Glomerular visceral epithelial cell (primary cell): ENCODE results near the gene RBM42.
"Not testable (repeated sequence)": the region's sequence is repeated elsewhere in the genome, so short reads cannot be mapped to it uniquely, and the experiment has no call there.

Source experiments
- DNase-seq: peaks from one replicate; pipeline ENCODE4 v3.0.0-alpha.2; 2016; ENCODE audit errors: extremely low spot score

The RBM42 gene, protein sequence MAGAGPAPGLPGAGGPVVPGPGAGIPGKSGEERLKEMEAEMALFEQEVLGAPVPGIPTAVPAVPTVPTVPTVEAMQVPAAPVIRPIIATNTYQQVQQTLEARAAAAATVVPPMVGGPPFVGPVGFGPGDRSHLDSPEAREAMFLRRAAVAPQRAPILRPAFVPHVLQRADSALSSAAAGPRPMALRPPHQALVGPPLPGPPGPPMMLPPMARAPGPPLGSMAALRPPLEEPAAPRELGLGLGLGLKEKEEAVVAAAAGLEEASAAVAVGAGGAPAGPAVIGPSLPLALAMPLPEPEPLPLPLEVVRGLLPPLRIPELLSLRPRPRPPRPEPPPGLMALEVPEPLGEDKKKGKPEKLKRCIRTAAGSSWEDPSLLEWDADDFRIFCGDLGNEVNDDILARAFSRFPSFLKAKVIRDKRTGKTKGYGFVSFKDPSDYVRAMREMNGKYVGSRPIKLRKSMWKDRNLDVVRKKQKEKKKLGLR

DNA sequence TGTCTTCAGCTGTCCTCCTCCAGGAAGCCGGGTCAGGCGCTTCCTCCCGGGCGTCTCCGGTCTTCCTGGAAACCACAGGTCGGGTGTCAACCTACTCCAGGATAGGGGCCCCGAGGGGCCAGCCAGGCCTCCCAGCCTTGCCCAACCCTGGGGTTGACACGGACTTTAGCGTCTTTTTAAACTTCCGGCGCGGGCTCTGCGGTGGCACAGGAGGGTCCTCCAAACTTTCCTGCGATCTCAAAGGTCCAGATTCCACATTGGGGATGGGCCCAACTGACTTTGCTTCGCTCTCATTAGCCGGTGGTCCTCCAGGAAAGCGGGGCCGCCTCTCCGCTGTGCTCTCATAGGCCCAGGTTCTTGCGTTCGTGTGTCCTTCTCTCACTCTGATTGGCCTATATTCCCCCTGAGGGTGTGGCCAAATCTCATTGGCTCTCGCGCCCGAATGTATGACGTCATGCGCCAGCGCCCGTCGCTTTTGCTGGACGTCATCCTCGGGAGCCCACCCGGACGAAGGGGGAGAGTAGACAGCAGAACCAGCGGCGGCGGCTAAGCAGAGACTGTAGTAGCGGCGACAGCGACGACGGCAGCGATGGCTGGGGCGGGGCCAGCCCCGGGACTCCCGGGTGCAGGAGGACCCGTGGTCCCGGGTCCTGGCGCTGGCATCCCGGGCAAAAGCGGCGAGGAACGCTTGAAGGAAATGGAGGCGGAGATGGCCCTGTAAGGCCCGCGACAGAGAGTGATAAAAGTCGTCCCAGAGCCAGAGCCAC is at the start of gene RBM42:
Gene RBM42 (plus strand): TSS at position 472 of the 767 bp plus-strand sequence. CDS start 118 bp downstream, at position 590.
- DNase-seq: peak; percentile 99

GRCh38 chr19:35582760-35583159 is 46.1 kb upstream of the RBM42 start:
- DNase-seq: no peak

GRCh38 chr19:35585848-35586247 is 43.0 kb upstream of the RBM42 start, which contains the start of gene PMIS2:
Gene PMIS2, plus strand, starts transcription at chr19:35586173. Its CDS starts 87 bp downstream, at chr19:35586260.
- DNase-seq: no peak

GRCh38 chr19:35587321-35587720 is 41.5 kb upstream of the RBM42 start:
- DNase-seq: no peak

DNA sequence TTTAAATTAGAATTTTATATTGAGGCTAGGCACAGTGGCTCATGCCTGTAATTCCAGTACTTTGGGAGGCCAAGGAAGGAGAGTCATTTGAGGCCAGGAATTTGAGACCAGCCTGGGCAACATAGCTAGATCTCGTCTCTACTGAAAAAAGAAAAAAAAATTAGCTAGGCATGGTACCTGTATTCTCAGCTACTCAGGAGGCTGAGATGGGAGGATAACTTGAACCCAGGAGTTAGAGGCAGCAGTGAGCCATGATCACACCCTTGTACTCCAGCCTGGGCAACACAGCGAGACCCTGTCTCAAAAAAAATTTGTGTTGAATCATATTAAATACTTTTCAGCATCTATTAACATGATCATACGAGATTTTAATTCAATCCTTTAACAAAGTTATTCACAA is 38.0 kb upstream of the RBM42 start:
- DNase-seq: no peak

- DNase-seq: no peak
These were observed 36.6 kb upstream of the RBM42 start for GRCh38 chr19:35592226-35592625.

DNA sequence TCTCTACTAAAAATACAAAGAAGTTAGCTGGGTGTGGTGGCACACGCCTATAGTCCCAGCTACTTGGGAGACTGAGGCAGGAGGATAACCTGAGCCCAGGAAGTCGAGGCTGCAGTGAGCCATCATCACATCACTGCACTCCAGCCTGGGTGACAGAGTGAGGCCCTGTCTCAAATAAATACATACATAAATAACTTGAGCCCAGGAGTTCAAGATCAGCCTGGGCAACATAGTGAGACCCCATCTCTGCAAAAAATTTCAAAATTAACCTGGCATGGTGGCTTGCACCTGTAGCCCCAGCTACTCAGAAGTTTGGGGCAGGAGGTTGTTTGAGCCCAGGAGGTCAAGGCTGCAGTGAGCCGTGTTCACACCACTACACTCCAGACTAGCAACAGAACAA is 33.8 kb upstream of the RBM42 start:
- not testable (repeated sequence) for DNase-seq

DNA sequence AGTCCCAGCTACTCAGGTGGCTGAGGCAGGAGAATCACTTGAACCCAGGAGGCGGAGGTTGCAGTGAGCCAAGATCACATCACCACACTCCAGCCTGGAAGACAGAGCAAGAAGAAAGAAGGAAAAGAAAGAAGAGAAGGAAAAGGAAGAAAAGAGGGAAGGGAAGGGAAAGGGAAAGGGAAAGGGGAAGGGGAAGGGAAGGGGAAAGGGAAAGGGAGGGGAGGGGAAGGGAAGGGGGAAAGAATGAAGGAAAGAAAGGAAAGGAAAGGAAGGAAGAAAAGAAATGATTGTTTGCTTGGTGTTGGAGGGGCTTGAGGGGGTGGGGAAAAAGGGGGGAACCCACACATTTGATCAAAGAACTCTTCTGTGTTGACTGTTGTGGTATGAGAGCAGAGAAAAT is 32.9 kb upstream of the RBM42 start:
- no peak for DNase-seq

DNA sequence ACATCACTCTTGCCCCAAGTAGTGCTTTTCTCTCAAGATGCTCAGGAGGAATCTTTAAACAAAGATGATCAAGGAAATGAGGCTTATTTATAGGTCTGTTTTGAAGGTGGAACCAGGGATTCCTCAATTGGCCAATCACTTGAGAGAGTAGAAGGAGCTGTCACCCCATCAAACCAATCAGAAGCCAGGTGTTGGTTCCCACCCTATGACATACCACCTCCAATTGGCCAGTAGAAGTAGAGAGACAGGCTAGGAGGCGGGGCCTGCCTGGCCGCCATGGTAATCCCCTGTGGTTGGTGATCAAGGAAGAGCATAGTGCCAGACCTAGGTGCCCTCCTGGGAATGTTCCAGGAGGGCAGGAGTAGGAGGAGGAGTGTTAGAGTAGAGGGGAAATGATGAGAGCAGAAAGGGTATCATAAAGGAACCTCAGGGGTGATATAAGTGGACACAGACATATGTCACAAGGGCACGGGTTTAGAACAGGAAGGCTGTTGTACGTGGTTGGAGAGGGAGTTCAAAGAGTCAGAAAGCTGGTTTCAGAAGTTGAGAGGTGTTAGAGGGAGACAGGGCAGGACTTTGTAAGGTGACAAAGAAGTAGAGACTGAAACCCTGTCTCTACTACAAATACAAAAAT is 32.4 kb upstream of the RBM42 start:
- peak; percentile 11 for DNase-seq

GRCh38 chr19:35601971-35602370 is 26.9 kb upstream of the RBM42 start:
- no peak for DNase-seq

DNA sequence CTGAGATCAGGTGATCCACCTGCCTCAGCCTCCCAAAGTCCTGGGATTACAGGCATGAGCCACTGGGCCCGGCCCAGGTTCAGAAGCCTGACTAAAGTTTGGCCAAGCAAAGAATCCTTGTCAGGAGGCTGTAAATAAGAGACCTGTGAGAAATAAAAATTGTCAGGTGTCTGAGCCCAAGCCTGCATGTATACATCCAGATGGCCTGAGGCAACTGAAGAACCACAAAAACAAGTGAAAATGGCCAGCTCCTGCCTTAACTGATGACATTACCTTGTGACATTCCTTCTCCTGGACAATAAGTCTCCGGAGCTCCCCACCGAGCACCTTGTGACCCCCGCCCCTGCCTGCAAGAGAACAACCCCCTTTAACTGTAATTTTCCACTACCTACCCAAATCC is 24.4 kb upstream of the RBM42 start:
- not testable (repeated sequence) for DNase-seq

GRCh38 chr19:35607170-35607569 is 21.7 kb upstream of the RBM42 start:
- not testable (repeated sequence) for DNase-seq

DNA sequence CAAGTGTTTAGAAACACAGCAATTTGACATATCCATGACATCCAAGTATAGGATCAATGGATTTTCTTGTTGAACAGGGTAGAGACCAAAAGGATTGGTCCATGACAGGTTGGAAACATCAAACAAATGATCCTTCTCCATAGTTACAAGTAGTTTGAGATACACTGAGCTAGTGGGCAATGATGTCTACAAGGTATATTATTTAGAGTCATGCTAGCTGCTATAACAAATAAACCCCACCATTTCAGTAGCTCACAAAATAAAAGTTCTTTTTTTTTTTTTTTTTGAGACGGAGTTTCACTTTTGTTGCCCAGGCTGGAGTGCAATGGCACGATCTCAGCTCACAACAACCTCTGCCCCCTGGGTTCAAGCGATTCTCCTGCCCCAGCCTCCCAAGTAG is 21.2 kb upstream of the RBM42 start:
- no peak for DNase-seq

- no peak for DNase-seq
These were observed 20.6 kb upstream of the RBM42 start for GRCh38 chr19:35608251-35608650.

GRCh38 chr19:35609851-35610353 is 18.9 kb upstream of the RBM42 start:
- no peak for DNase-seq

DNA sequence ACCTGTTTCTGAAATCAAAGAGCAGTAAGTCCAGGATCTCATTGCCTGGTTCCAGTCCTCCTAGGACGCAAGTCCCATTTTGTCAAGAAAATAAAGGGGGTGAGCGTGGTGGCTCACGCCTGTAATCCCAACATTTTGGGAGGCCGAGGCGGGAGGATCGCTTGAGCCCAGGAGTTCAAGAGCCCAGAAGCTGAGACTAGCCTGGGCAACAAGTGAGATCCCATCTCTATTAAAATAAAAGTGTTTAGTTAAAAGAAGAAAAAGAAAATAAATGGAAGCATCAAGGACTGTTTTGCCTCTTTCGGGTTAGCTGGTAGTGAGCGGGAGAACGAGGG is 16.6 kb upstream of the RBM42 start:
- no peak for DNase-seq

- DNase-seq: peak; percentile 95
These were observed 16.1 kb upstream of the RBM42 start, which contains the start of gene HAUS5 for GRCh38 chr19:35612559-35613321. Gene HAUS5, plus strand, starts transcription at chr19:35612735. Its CDS starts 60 bp downstream, at chr19:35612795.

- no peak for DNase-seq
These were observed 15.3 kb upstream of the RBM42 start for GRCh38 chr19:35613574-35613973.

DNA sequence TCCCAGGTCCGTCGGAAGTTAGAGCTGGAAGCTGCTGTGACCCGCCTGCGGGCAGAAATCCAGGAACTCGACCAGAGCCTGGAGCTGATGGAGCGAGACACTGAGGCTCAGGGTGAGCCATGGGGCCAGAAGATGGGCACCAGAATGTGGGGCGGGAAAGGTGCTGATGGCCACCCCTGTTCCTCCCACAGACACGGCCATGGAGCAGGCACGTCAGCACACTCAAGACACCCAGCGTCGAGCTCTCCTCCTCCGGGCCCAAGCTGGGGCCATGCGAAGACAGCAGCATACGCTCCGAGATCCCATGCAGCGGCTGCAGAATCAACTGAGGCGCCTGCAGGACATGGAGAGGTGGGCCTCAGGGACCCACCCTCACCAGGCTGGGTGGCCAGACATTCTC is 13.8 kb upstream of the RBM42 start:
- no peak for DNase-seq

- DNase-seq: no peak
These were observed 10.0 kb upstream of the RBM42 start for GRCh38 chr19:35618857-35619256.

- no peak for DNase-seq
These were observed 9.4 kb upstream of the RBM42 start for GRCh38 chr19:35619290-35619923.
